Loucy (cell line): Measurements from ENCODE around the gene MBTD1.

Source experiments
- H2AFZ ChIP-seq: fragments of 200-600 bp; sonication (generic); 2 replicates; pipeline ENCODE4 v1.6.0; 2016; ENCODE audit warnings: antibody characterized with exemption, mild to moderate bottlenecking, low read length, moderate library complexity
- H3F3A ChIP-seq: fragments of 200-600 bp; 2 replicates; pipeline ENCODE4 v1.6.0; 2016; ENCODE audit warnings: antibody characterized with exemption, low read depth, mild to moderate bottlenecking
- H3K27me3 ChIP-seq: fragments of 200-600 bp; sonication (generic); 2 replicates; pipeline ENCODE4 v1.6.1; 2014; ENCODE audit warnings: low read length, mild to moderate bottlenecking; ENCODE audit not compliant: insufficient read depth, poor library complexity, severe bottlenecking
- H3K36me3 ChIP-seq: fragments of 200-600 bp; sonication (generic); 2 replicates; pipeline ENCODE4 v1.6.1; 2016; ENCODE audit warnings: low read length; ENCODE audit not compliant: insufficient read depth
- H3K4me1 ChIP-seq: fragments of 200-600 bp; sonication (generic); 2 replicates; pipeline ENCODE4 v1.5.1; 2014; ENCODE audit warnings: low read length, mild to moderate bottlenecking; ENCODE audit not compliant: insufficient read depth, poor library complexity, severe bottlenecking
- H3K4me2 ChIP-seq: fragments of 200-600 bp; sonication (generic); 2 replicates; pipeline ENCODE4 v1.6.0; 2014; ENCODE audit warnings: antibody characterized with exemption, low read length, low read depth, mild to moderate bottlenecking; ENCODE audit not compliant: poor library complexity, severe bottlenecking
- H3K4me3 ChIP-seq: fragments of 200-600 bp; sonication (generic); 2 replicates; pipeline ENCODE4 v1.5.1; 2014; ENCODE audit warnings: low read length, mild to moderate bottlenecking, mixed read lengths; ENCODE audit not compliant: poor library complexity, severe bottlenecking
- H3K79me2 ChIP-seq: fragments of 200-600 bp; sonication (generic); 2 replicates; pipeline ENCODE4 v1.6.1; 2014; ENCODE audit warnings: low read length; ENCODE audit not compliant: insufficient read depth
- H3K9ac ChIP-seq: fragments of 200-600 bp; sonication (generic); 2 replicates; pipeline ENCODE4 v1.6.0; 2014; ENCODE audit warnings: mild to moderate bottlenecking, low read depth, low read length, moderate library complexity; ENCODE audit not compliant: poor library complexity, severe bottlenecking
- H3K9me2 ChIP-seq: fragments of 200-600 bp; sonication (generic); replicated peaks from 2 replicates; pipeline ENCODE4 v1.6.1; 2016; ENCODE audit warnings: low read depth, low read length, mixed read lengths
- H3K9me3 ChIP-seq: fragments of 200-600 bp; sonication (generic); 2 replicates; pipeline ENCODE4 v1.6.1; 2014; ENCODE audit warnings: mild to moderate bottlenecking, antibody characterized with exemption, low read length, low read depth; ENCODE audit not compliant: insufficient read depth
- H4K20me1 ChIP-seq: fragments of 200-600 bp; sonication (generic); 2 replicates; pipeline ENCODE4 v1.6.0; 2014; ENCODE audit warnings: antibody characterized with exemption, low read length, mild to moderate bottlenecking; ENCODE audit not compliant: insufficient read depth, poor library complexity, severe bottlenecking
- CTCF ChIP-seq: fragments of 200-600 bp; sonication (generic); conservative IDR thresholded peaks from 2 replicates; pipeline ENCODE4 v1.5.1; 2014; ENCODE audit warnings: mild to moderate bottlenecking, antibody characterized with exemption, low read length
- EZH2phosphoT487 ChIP-seq: fragments of 200-600 bp; IDR thresholded peaks from 2 replicates; pipeline ENCODE4 v1.6.1; 2018; ENCODE audit warnings: antibody characterized with exemption, mild to moderate bottlenecking, moderate library complexity, borderline replicate concordance

MBTD1 gene

GRCh38 chr17:51197754-51198153, 62.1 kb downstream of the MBTD1 start:
- H3K4me2 ChIP-seq = no peak overlapping the region
- no peaks in the 10 kb centered on the region for H3K9me2 ChIP-seq
- no peak overlapping the region for H2AFZ ChIP-seq
- no peak overlapping the region for H3K4me3 ChIP-seq
- no peaks in the 10 kb centered on the region for H3K79me2 ChIP-seq
- H3K9me3 ChIP-seq = no peaks in the 10 kb centered on the region
- peaks cover 81% of the 10 kb centered on the region for H3K36me3 ChIP-seq
- TF ChIP-seq EZH2phosphoT487 (no peak), CTCF (no peak)
- no peaks in the 10 kb centered on the region for H3F3A ChIP-seq
- H3K9ac ChIP-seq = no peak overlapping the region
- H4K20me1 ChIP-seq = no peaks in the 10 kb centered on the region
- H3K27me3 ChIP-seq = no peaks in the 10 kb centered on the region
- peaks cover 8% of the 10 kb centered on the region for H3K4me1 ChIP-seq

- H3K9ac ChIP-seq = no peak overlapping the region
- H3K4me1 ChIP-seq = no peaks in the 10 kb centered on the region
- H3K27me3 ChIP-seq = no peaks in the 10 kb centered on the region
- H3K9me2 ChIP-seq = no peaks in the 10 kb centered on the region
- H3K9me3 ChIP-seq = no peaks in the 10 kb centered on the region
- H2AFZ ChIP-seq = no peak overlapping the region
- H3K79me2 ChIP-seq = no peaks in the 10 kb centered on the region
- H3K36me3 ChIP-seq = peaks cover 69% of the 10 kb centered on the region; the same call in 1 of the 2 replicates
- no peaks in the 10 kb centered on the region for H3F3A ChIP-seq
- H3K4me2 ChIP-seq = no peak overlapping the region
- H3K4me3 ChIP-seq = no peak overlapping the region
- H4K20me1 ChIP-seq = no peaks in the 10 kb centered on the region
- TF ChIP-seq EZH2phosphoT487 (no peak), CTCF (no peak)
Observed at GRCh38 chr17:51191895-51192294, 68.0 kb downstream of the MBTD1 start.

- no peak overlapping the region for H3K4me3 ChIP-seq
- H3K9me2 ChIP-seq = no peaks in the 10 kb centered on the region
- H3K27me3 ChIP-seq = no peaks in the 10 kb centered on the region
- no peaks in the 10 kb centered on the region for H3K79me2 ChIP-seq
- TF ChIP-seq CTCF = no peak
- no peak for TF ChIP-seq EZH2phosphoT487
- H3F3A ChIP-seq = no peaks in the 10 kb centered on the region
- no peaks in the 10 kb centered on the region for H4K20me1 ChIP-seq
- H2AFZ ChIP-seq = no peak overlapping the region
- H3K9ac ChIP-seq = no peak overlapping the region
- peaks cover 72% of the 10 kb centered on the region; the same call in 1 of the 2 replicates for H3K36me3 ChIP-seq
- no peaks in the 10 kb centered on the region for H3K9me3 ChIP-seq
- no peak overlapping the region for H3K4me2 ChIP-seq
- H3K4me1 ChIP-seq = no peaks in the 10 kb centered on the region
Observed at GRCh38 chr17:51189628-51190027, 70.2 kb downstream of the MBTD1 start.
